ENCODE data around the gene ADAMTSL5.
A peak's percentile ranks its signal among the peaks of the same experiment; 100 is the strongest.
"Not testable (repeated sequence)": the region's sequence is repeated elsewhere in the genome, so short reads cannot be mapped to it uniquely, and the experiment has no call there.

ADAMTSL5 gene

GRCh38 chr19:1511318-1512317, 1.2 kb downstream of the ADAMTSL5 start:
- no peak for DNase-seq (ENCODE audit: low read depth in 2 of 2)

GRCh38 chr19:1510807-1511206, 2.0 kb downstream of the ADAMTSL5 start:
- DNase-seq (ENCODE audit: low read depth in 2 of 2): no peak

GRCh38 chr19:1510442-1510806, 2.4 kb downstream of the ADAMTSL5 start:
- DNase-seq (ENCODE audit: low read depth in 2 of 2): no peak

- DNase-seq (ENCODE audit: low read depth in 2 of 2): no peak
Observed at GRCh38 chr19:1509602-1510441, 3.0 kb downstream of the ADAMTSL5 start.

GRCh38 chr19:1508507-1508856, 4.3 kb downstream of the ADAMTSL5 start:
- DNase-seq (ENCODE audit: low read depth in 2 of 2): no peak

GRCh38 chr19:1507763-1508506, 4.9 kb downstream of the ADAMTSL5 start:
- DNase-seq (ENCODE audit: low read depth in 2 of 2): peak; percentile 85 to 89

- no peak for DNase-seq (ENCODE audit: low read depth in 2 of 2)
Observed at GRCh38 chr19:1507192-1507660, 5.6 kb downstream of the ADAMTSL5 start.

- DNase-seq (ENCODE audit: low read depth in 2 of 2): no peak
Observed at GRCh38 chr19:1505991-1506881, 6.6 kb downstream of the ADAMTSL5 start.

GRCh38 chr19:1505012-1505411, 7.8 kb downstream of the ADAMTSL5 start:
- DNase-seq (ENCODE audit: low read depth in 2 of 2): no peak

GRCh38 chr19:1503925-1504773, 8.7 kb downstream of the ADAMTSL5 start:
- no peak for DNase-seq (ENCODE audit: low read depth in 2 of 2)

GRCh38 chr19:1503089-1503924, 9.5 kb downstream of the ADAMTSL5 start:
- DNase-seq (ENCODE audit: low read depth in 2 of 2): peak; percentile 65 to 74

- DNase-seq (ENCODE audit: low read depth in 2 of 2): no peak
Observed at GRCh38 chr19:1502433-1503088, 10.3 kb downstream of the ADAMTSL5 start.

- no peak for DNase-seq (ENCODE audit: low read depth in 2 of 2)
Observed at GRCh38 chr19:1501200-1501595, 11.6 kb downstream of the ADAMTSL5 start.

GRCh38 chr19:1499231-1499630, 13.6 kb downstream of the ADAMTSL5 start:
- DNase-seq (ENCODE audit: low read depth in 2 of 2): not testable (repeated sequence)

GRCh38 chr19:1497578-1498235, 15.1 kb downstream of the ADAMTSL5 start:
- no peak for DNase-seq (ENCODE audit: low read depth in 2 of 2)

GRCh38 chr19:1496714-1497577, 15.9 kb downstream of the ADAMTSL5 start:
- no peak for DNase-seq (ENCODE audit: low read depth in 2 of 2)

Measured in stimulated activated CD4-positive, alpha-beta T cell treated with anti-CD3 and anti-CD28 coated beads, Interleukin-4, amount 100 ng/mL, for 48 hours (primary cell).